Body of pancreas (tissue), 4 donors: Measurements from ENCODE around the gene FGFBP3. TPM values are rescaled to one million over a fixed set of nuclear protein-coding genes. Genes with fewer than 3 reads are reported as not detected.

ENCODE experiments used
- ATAC-seq: fragments of 150-250 bp; one replicate; pipeline ENCODE4 v1.9.1; 2016
- DNase-seq, 4 donors: peaks; one replicate each; pipeline ENCODE4 v3.0.0-alpha.2; 2019
- H3K27ac ChIP-seq, 4 donors: fragments of 200-600 bp; sonication (generic); 1 replicate in 3 of 4; 2 replicates in 1 of 4; pipeline versions ENCODE4 v1.5.1 to v1.6.1; 2016 to 2019; ENCODE audit warnings: mild to moderate bottlenecking in 1 of 4, mixed read lengths in 1 of 4, moderate library complexity in 1 of 4
- H3K27me3 ChIP-seq, 2 donors: fragments of 200-600 bp; sonication (generic); one replicate each; pipeline ENCODE4 v1.6.0; 2016; ENCODE audit warnings: mild to moderate bottlenecking in 1 of 2
- H3K36me3 ChIP-seq, 2 donors: fragments of 200-600 bp; sonication (generic); replicated peaks in 1 of 2; 2 replicates each; pipeline ENCODE4 v1.5.1; 2016; ENCODE audit warnings: low read depth in 2 of 2; ENCODE audit not compliant: insufficient read depth in 1 of 2
- H3K4me1 ChIP-seq: fragments of 200-600 bp; sonication (generic); one replicate; pipeline ENCODE4 v1.6.0; 2016
- H3K4me3 ChIP-seq, 2 donors: fragments of 200-600 bp; sonication (generic); 1 replicate in 1 of 2; 2 replicates in 1 of 2; pipeline ENCODE4 v1.5.1; 2016 to 2019
- H3K9me3 ChIP-seq, 3 donors: fragments of 200-600 bp; sonication (generic); 1 replicate in 2 of 3; 2 replicates in 1 of 3; pipeline ENCODE4 v1.5.1; 2016
- POLR2A ChIP-seq, 3 donors: fragments of 450-650 bp; IDR thresholded peaks; one replicate each; pipeline ENCODE4 v1.6.1; 2016; ENCODE audit warnings: antibody characterized with exemption in 3 of 3, mild to moderate bottlenecking in 2 of 3
- WGBS, 2 donors: methylation state at CpG; one replicate each; pipeline ENCODE4 v1.1.5; 2017; 5-methylcytosine and 5-hydroxymethylcytosine counted together
- intact Hi-C: fragments of 100-400 bp; cut with DNase I; formaldehyde crosslinking; loops from one replicate; pipeline ENCODE4 v1.15.1; 2023
- total RNA-seq, 2 donors: library from RNA; depleted of rRNA; stranded (reverse); fragments of >200 nt; gene quantifications; one replicate each; pipeline ENCODE4 v1.1.0, GENCODE V29; 2016
- TF ChIP-seq, protein P1 (sequence below), 7 experiments: fragments of 450-650 bp in 4 of 7; fragments of 200-600 bp in 3 of 7; sonication (generic) in 3 of 7; IDR thresholded peaks; one replicate each; pipeline ENCODE4 v1.5.1; 2016 to 2019; ENCODE audit warnings: antibody characterized with exemption in 7 of 7

The FGFBP3 gene
- total RNA-seq: 1 to 10 TPM; 2.3 to 3.4 TPM

GRCh38 chr10:91909117-91909677, at the start of gene FGFBP3:
FGFBP3 (minus strand) TSS chr10:91909486; CDS start chr10:91908969, 517 bp downstream.
- DNase-seq (peak; percentile 19 to 33 (median 23)), ATAC-seq (no peak)
- no peak for TF ChIP-seq POLR2A (IDR thresholded peaks at IDR 0.05)
- TF ChIP-seq, protein P1, sequence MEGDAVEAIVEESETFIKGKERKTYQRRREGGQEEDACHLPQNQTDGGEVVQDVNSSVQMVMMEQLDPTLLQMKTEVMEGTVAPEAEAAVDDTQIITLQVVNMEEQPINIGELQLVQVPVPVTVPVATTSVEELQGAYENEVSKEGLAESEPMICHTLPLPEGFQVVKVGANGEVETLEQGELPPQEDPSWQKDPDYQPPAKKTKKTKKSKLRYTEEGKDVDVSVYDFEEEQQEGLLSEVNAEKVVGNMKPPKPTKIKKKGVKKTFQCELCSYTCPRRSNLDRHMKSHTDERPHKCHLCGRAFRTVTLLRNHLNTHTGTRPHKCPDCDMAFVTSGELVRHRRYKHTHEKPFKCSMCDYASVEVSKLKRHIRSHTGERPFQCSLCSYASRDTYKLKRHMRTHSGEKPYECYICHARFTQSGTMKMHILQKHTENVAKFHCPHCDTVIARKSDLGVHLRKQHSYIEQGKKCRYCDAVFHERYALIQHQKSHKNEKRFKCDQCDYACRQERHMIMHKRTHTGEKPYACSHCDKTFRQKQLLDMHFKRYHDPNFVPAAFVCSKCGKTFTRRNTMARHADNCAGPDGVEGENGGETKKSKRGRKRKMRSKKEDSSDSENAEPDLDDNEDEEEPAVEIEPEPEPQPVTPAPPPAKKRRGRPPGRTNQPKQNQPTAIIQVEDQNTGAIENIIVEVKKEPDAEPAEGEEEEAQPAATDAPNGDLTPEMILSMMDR (IDR thresholded peaks at IDR 0.05): no peak
- Histone ChIP-seq H3K27me3 (no peaks in the 10 kb centered on the region), H3K36me3 (no peaks in the 10 kb centered on the region), H3K4me1 (peaks cover 17% of the 10 kb centered on the region), H3K9me3 (no peaks in the 10 kb centered on the region), H3K27ac (peak within 1 kb of the TSS; percentile 9 to 77 (median 53)), H3K4me3 (peak within 1 kb of the TSS; percentile 69 to 94)
- 0 to 1% methylated on average over 19 of the region's 19 CpGs for WGBS, 2 donors
- intact Hi-C loops: no loop called here

DNA sequence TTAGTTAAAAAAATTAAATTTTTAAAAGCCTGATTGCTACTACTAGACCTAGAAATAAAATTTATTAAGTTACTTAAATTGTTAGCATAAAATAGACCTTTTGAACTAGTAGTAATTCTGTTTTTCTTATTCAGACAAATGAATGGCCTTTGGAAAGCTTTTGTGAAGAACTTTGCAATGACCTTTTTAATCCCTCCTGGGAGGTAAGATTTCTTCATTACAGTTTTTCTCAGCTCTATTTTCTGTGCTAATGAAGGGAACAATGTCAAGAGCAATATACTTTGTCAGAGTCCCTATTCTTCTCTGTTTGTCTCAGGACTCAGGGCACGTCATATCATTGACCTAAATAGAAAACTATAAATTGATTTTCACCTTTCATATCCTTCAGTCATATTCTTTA, 47.8 kb upstream of the FGFBP3 start:
- H3K27ac ChIP-seq: no peak overlapping the region
- 85 to 100% methylated on average over 1 of the region's 1 CpG for WGBS, 2 donors

DNA sequence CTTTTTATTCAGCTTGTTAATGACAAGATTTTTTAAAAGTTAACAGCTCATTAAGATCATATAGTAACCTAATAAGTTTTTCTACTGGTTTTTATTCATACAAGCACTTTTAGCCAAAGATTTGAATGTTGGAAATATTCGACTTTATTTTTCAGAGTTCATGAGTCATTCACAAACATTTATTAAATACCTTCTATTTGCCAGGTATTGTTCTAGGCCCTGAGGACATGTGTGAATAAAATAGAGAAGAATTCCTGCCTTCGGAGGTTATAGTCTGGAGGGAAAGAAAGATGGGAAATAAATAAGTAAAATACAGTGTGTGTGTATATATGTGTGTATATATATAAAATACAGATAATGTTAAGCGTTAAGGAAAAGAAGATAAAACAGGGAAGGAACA, 45.8 kb upstream of the FGFBP3 start:
- intact Hi-C loops: no loop called here
- TF ChIP-seq, protein P1 (IDR thresholded peaks at IDR 0.05): no peak
- no peak for TF ChIP-seq POLR2A (IDR thresholded peaks at IDR 0.05)
- H3K27ac ChIP-seq: no peak overlapping the region
- no peaks in the 10 kb centered on the region for H3K9me3 ChIP-seq
- 53 to 56% methylated on average over 3 of the region's 3 CpGs for WGBS, 2 donors
- DNase-seq (no peak), ATAC-seq (no peak)
- H3K36me3 ChIP-seq: peaks cover 0 to 26% of the 10 kb centered on the region in 2 donors
- H3K4me3 ChIP-seq: no peak overlapping the region
- no peaks in the 10 kb centered on the region for H3K27me3 ChIP-seq
- no peaks in the 10 kb centered on the region for H3K4me1 ChIP-seq

More for the DNA sequence above, 47.8 kb upstream of the FGFBP3 start:
- Histone ChIP-seq H3K27me3 (no peaks in the 10 kb centered on the region), H3K4me1 (no peaks in the 10 kb centered on the region), H3K4me3 (no peak overlapping the region), H3K9me3 (no peaks in the 10 kb centered on the region), H3K36me3 (peaks cover 0 to 29% of the 10 kb centered on the region in 2 donors)
- ATAC-seq (no peak), DNase-seq (no peak)
- TF ChIP-seq POLR2A (IDR thresholded peaks at IDR 0.05): no peak
- TF ChIP-seq, protein P1 (IDR thresholded peaks at IDR 0.05): no peak
- intact Hi-C loops: no loop called here

DNA sequence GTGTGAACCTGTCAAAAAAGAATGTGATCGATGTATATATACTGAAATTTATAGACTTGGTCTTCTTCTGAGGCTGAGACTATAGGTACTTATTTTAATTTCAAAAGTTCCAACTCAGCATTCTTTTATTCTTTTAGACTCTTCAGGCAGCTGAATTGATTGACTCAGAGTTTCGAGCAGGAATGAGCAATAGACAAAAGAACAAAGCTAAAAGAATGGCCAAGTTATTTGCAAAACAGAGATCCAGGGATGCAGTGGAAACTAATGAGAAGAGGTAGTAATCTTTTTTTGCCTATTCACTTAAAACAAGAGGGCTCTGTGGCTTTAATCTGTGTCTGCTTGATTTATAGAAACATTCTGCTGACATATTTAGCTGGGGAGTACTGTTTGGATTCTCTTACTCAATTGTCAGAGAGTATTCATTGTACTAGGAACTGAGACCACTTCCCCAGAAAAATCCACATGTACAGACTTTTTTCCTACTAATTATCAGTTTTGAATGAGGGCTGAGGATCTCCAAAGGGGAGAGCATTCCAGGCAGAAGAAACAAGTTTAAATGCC, 44.4 kb upstream of the FGFBP3 start:
- no peak for TF ChIP-seq POLR2A (IDR thresholded peaks at IDR 0.05)
- TF ChIP-seq, protein P1 (IDR thresholded peaks at IDR 0.05): no peak
- no peaks in the 10 kb centered on the region for H3K4me1 ChIP-seq
- H3K27me3 ChIP-seq: no peaks in the 10 kb centered on the region
- no peak for DNase-seq
- 92 to 97% methylated on average over 2 of the region's 2 CpGs for WGBS, 2 donors
- ATAC-seq: no peak
- intact Hi-C loops: no loop called here
- H3K9me3 ChIP-seq: no peaks in the 10 kb centered on the region
- no peak overlapping the region for H3K27ac ChIP-seq
- no peak overlapping the region for H3K4me3 ChIP-seq
- peaks cover 0 to 18% of the 10 kb centered on the region in 2 donors for H3K36me3 ChIP-seq
